Measurements from ENCODE around the gene PDE9A.

GRCh38 chr21:42607102-42607501 lies 46.3 kb upstream of the PDE9A start:
- TF ChIP-seq CTCF (IDR thresholded peaks at IDR 0.05; ENCODE audit: extremely low read depth in 1 of 2, insufficient read depth in 1 of 2, low read depth in 1 of 2, low read length in 2 of 2) (no peak), POLR2A (IDR thresholded peaks at IDR 0.05; ENCODE audit: low read depth, low read length) (no peak), POLR2AphosphoS5 (IDR thresholded peaks at IDR 0.05; ENCODE audit: insufficient read depth, low read depth, low read length) (no peak), JUN (IDR thresholded peaks at IDR 0.05; ENCODE audit: borderline replicate concordance, insufficient read depth, insufficient read length, low read depth) (no peak)
